SK-N-SH (cell line): ENCODE measurements around the gene SLC66A2.

Source experiments
- CHD2 ChIP-seq: fragments of 150-350 bp; IDR thresholded peaks from 2 replicates; pipeline ENCODE4 v1.6.1; 2018; ENCODE audit warnings: low read length; ENCODE audit not compliant: partially characterized antibody
- EP300 ChIP-seq, 2 experiments: IDR thresholded peaks; 2 replicates each; pipeline versions ENCODE4 v1.4.0 to v1.6.1; 2012; ENCODE audit warnings: borderline replicate concordance in 1 of 2, low read depth in 1 of 2, low read length in 1 of 2
- EZH2phosphoT487 ChIP-seq: fragments of 200-600 bp; sonication (generic); IDR thresholded peaks from 2 replicates; pipeline ENCODE4 v1.6.1; 2017; ENCODE audit warnings: low read depth, mixed run types, mild to moderate bottlenecking, antibody characterized with exemption, moderate library complexity, borderline replicate concordance
- POLR2AphosphoS5 ChIP-seq: IDR thresholded peaks from 2 replicates; pipeline ENCODE4 v1.6.1; 2012; ENCODE audit warnings: low read depth, low read length
- TCF12 ChIP-seq: IDR thresholded peaks from 2 replicates; pipeline ENCODE4 v1.4.0; 2012
- TF ChIP-seq, protein P1 (sequence below): IDR thresholded peaks from 2 replicates; pipeline ENCODE4 v1.6.1; 2012; ENCODE audit warnings: mild to moderate bottlenecking, low read depth, low read length, moderate library complexity
- TF ChIP-seq, protein P2 (sequence below): fragments of 200-600 bp; sonication (generic); IDR thresholded peaks from 2 replicates; pipeline ENCODE4 v1.6.1; 2017; ENCODE audit warnings: antibody characterized with exemption, mild to moderate bottlenecking, moderate library complexity
- TF ChIP-seq, protein P3 (sequence below): fragments of 150-350 bp; IDR thresholded peaks from 2 replicates; pipeline ENCODE4 v1.6.1; 2017; ENCODE audit warnings: antibody characterized with exemption, low read length, low read depth, borderline replicate concordance
- TF ChIP-seq, protein P4 (sequence below): IDR thresholded peaks from 2 replicates; pipeline ENCODE4 v1.4.0; 2012; ENCODE audit warnings: low read depth, borderline replicate concordance

DNA sequence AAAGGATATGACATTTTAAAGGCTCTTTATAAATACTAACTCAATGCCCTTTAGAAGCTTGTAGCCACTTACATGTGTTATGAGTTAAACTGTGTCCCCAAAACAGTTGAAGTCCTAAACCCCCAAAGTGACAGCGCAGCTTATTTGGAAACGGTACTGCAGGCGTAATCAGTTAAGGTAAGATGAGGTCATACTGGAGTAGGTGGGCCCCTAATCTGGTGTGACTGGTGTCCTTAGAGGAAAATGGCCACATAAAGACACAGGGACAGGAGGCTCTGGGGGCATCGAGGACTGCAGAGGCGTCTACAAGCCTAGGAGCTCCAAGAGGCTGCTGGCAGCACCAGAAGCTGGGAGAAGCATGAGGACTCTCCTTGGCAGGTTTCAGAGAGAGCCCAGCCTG lies 28.4 kb upstream of the SLC66A2 start:
- TF ChIP-seq, protein P1, sequence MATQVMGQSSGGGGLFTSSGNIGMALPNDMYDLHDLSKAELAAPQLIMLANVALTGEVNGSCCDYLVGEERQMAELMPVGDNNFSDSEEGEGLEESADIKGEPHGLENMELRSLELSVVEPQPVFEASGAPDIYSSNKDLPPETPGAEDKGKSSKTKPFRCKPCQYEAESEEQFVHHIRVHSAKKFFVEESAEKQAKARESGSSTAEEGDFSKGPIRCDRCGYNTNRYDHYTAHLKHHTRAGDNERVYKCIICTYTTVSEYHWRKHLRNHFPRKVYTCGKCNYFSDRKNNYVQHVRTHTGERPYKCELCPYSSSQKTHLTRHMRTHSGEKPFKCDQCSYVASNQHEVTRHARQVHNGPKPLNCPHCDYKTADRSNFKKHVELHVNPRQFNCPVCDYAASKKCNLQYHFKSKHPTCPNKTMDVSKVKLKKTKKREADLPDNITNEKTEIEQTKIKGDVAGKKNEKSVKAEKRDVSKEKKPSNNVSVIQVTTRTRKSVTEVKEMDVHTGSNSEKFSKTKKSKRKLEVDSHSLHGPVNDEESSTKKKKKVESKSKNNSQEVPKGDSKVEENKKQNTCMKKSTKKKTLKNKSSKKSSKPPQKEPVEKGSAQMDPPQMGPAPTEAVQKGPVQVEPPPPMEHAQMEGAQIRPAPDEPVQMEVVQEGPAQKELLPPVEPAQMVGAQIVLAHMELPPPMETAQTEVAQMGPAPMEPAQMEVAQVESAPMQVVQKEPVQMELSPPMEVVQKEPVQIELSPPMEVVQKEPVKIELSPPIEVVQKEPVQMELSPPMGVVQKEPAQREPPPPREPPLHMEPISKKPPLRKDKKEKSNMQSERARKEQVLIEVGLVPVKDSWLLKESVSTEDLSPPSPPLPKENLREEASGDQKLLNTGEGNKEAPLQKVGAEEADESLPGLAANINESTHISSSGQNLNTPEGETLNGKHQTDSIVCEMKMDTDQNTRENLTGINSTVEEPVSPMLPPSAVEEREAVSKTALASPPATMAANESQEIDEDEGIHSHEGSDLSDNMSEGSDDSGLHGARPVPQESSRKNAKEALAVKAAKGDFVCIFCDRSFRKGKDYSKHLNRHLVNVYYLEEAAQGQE: no peak
- TF ChIP-seq, protein P2, sequence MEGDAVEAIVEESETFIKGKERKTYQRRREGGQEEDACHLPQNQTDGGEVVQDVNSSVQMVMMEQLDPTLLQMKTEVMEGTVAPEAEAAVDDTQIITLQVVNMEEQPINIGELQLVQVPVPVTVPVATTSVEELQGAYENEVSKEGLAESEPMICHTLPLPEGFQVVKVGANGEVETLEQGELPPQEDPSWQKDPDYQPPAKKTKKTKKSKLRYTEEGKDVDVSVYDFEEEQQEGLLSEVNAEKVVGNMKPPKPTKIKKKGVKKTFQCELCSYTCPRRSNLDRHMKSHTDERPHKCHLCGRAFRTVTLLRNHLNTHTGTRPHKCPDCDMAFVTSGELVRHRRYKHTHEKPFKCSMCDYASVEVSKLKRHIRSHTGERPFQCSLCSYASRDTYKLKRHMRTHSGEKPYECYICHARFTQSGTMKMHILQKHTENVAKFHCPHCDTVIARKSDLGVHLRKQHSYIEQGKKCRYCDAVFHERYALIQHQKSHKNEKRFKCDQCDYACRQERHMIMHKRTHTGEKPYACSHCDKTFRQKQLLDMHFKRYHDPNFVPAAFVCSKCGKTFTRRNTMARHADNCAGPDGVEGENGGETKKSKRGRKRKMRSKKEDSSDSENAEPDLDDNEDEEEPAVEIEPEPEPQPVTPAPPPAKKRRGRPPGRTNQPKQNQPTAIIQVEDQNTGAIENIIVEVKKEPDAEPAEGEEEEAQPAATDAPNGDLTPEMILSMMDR: no peak
- no peak for TF ChIP-seq CHD2
- TF ChIP-seq POLR2AphosphoS5: no peak
- TF ChIP-seq EZH2phosphoT487: no peak
- TF ChIP-seq EP300 (IDR thresholded peaks at IDR 0.05; ENCODE audit: borderline replicate concordance in 1 of 2, low read depth in 1 of 2, low read length in 1 of 2): no peak
- TF ChIP-seq, protein P3, sequence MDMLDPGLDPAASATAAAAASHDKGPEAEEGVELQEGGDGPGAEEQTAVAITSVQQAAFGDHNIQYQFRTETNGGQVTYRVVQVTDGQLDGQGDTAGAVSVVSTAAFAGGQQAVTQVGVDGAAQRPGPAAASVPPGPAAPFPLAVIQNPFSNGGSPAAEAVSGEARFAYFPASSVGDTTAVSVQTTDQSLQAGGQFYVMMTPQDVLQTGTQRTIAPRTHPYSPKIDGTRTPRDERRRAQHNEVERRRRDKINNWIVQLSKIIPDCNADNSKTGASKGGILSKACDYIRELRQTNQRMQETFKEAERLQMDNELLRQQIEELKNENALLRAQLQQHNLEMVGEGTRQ: no peak
- no peak for TF ChIP-seq TCF12
- TF ChIP-seq, protein P4, sequence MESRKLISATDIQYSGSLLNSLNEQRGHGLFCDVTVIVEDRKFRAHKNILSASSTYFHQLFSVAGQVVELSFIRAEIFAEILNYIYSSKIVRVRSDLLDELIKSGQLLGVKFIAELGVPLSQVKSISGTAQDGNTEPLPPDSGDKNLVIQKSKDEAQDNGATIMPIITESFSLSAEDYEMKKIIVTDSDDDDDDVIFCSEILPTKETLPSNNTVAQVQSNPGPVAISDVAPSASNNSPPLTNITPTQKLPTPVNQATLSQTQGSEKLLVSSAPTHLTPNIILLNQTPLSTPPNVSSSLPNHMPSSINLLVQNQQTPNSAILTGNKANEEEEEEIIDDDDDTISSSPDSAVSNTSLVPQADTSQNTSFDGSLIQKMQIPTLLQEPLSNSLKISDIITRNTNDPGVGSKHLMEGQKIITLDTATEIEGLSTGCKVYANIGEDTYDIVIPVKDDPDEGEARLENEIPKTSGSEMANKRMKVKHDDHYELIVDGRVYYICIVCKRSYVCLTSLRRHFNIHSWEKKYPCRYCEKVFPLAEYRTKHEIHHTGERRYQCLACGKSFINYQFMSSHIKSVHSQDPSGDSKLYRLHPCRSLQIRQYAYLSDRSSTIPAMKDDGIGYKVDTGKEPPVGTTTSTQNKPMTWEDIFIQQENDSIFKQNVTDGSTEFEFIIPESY: no peak
